H1 (cell line): ENCODE measurements around the gene NANOGP8. TPM values are rescaled to one million over a fixed set of nuclear protein-coding genes. Genes with fewer than 3 reads are reported as not detected.

Experiments
- CTCF ChIA-PET: fragments of 300-600 bp; sonication (Branson Sonifier 250); formaldehyde crosslinking; loops from one replicate; lab custom pipeline; 2021; ENCODE audit not compliant: partially characterized antibody; lab: Charles Lee
- POLR2A ChIA-PET: fragments of 300-600 bp; sonication (Branson Sonifier 250); formaldehyde crosslinking; loops from one replicate; lab custom pipeline; 2021; ENCODE audit warnings: inconsistent platforms; ENCODE audit not compliant: partially characterized antibody; lab: Charles Lee
- DNase-seq, 2 experiments: peaks; one replicate each; pipeline versions ENCODE4 v3.0.0 to v3.0.0-alpha.2; 2010 to 2022; ENCODE audit warnings: low spot score in 2 of 2, low read depth in 1 of 2, mixed read lengths in 1 of 2
- FAIRE-seq: peaks from 2 replicates; lab custom pipeline; 2011; peaks lifted over from hg19 to GRCh38; lab: Jason Lieb, UNC
- H2AFZ ChIP-seq: 2 replicates; pipeline ENCODE4 v1.8.1; 2012; ENCODE audit warnings: low read length, inconsistent platforms
- H2AK5ac ChIP-seq: 2 replicates; pipeline ENCODE4 v1.6.1; 2013; ENCODE audit warnings: low read depth, low read length
- H2BK120ac ChIP-seq: replicated peaks from 2 replicates; pipeline ENCODE3; 2013; ENCODE audit warnings: low read depth, low read length, inconsistent platforms
- H2BK12ac ChIP-seq: 2 replicates; pipeline ENCODE4 v1.6.1; 2013; ENCODE audit warnings: low read depth, low read length
- H2BK15ac ChIP-seq: 2 replicates; pipeline ENCODE4 v1.6.1; 2013; ENCODE audit warnings: low read length
- H2BK20ac ChIP-seq: 2 replicates; pipeline ENCODE4 v1.6.1; 2013; ENCODE audit warnings: low read length
- H2BK5ac ChIP-seq: 2 replicates; pipeline ENCODE4 v1.6.1; 2013; ENCODE audit warnings: low read depth, low read length
- H3K14ac ChIP-seq: 2 replicates; pipeline ENCODE4 v1.6.1; 2013; ENCODE audit warnings: inconsistent platforms; ENCODE audit not compliant: insufficient read length
- H3K18ac ChIP-seq: 2 replicates; pipeline ENCODE4 v1.6.1; 2013; ENCODE audit warnings: low read length; ENCODE audit errors: extremely low read depth
- H3K23ac ChIP-seq: 2 replicates; pipeline ENCODE4 v1.6.1; 2013; ENCODE audit warnings: inconsistent platforms; ENCODE audit not compliant: insufficient read length
- H3K23me2 ChIP-seq: 2 replicates; pipeline ENCODE4 v1.6.1; 2013; ENCODE audit warnings: low read depth, low read length
- H3K27ac ChIP-seq: 2 replicates; pipeline ENCODE4 v1.6.1; 2011; ENCODE audit warnings: low read depth, low read length, inconsistent platforms
- H3K27me3 ChIP-seq, 4 experiments: replicated peaks in 1 of 4; 1 replicate in 1 of 4; 2 replicates in 3 of 4; pipeline versions ENCODE4 v1.6.1 to v1.8.1; 2011 to 2013; ENCODE audit warnings: low read length in 3 of 4, mild to moderate bottlenecking in 3 of 4, inconsistent platforms in 2 of 4, mixed read lengths in 2 of 4, moderate library complexity in 1 of 4; ENCODE audit not compliant: control insufficient read depth in 3 of 4, insufficient read depth in 3 of 4; ENCODE audit errors: extremely low read depth in 1 of 4
- H3K36me3 ChIP-seq, 4 experiments: 2 replicates each; pipeline versions ENCODE4 v1.6.1 to v1.8.1; 2011 to 2013; ENCODE audit warnings: mild to moderate bottlenecking in 4 of 4, low read length in 3 of 4, moderate library complexity in 2 of 4, control low read depth in 1 of 4, inconsistent platforms in 1 of 4; ENCODE audit not compliant: insufficient read depth in 4 of 4, control insufficient read depth in 2 of 4
- H3K4ac ChIP-seq: replicated peaks from 2 replicates; pipeline ENCODE3; 2013; ENCODE audit warnings: low read length, low read depth, mixed read lengths, inconsistent platforms; ENCODE audit not compliant: insufficient read length
- H3K4me1 ChIP-seq, 4 experiments: replicated peaks in 1 of 4; 1 replicate in 1 of 4; 2 replicates in 3 of 4; pipeline versions ENCODE4 v1.6.1 to v1.8.1; 2011 to 2013; ENCODE audit warnings: low read length in 3 of 4, inconsistent platforms in 2 of 4, mixed read lengths in 1 of 4; ENCODE audit not compliant: insufficient read depth in 4 of 4, control insufficient read depth in 3 of 4
- H3K4me2 ChIP-seq, 2 experiments: 2 replicates each; pipeline versions ENCODE4 v1.6.1 to v1.8.1; 2011 to 2013; ENCODE audit warnings: low read depth in 2 of 2, low read length in 2 of 2, control low read depth in 1 of 2, inconsistent platforms in 1 of 2, mild to moderate bottlenecking in 1 of 2; ENCODE audit not compliant: insufficient read depth in 1 of 2
- H3K4me3 ChIP-seq, 4 experiments: fragments of 200-600, 300-600 bp in 1 of 4; sonication (generic), shearing (Covaris generic), sonication (Bioruptor Twin) in 1 of 4; 2 replicates each; pipeline versions ENCODE4 v1.5.1 to v1.8.1; 2011 to 2016; ENCODE audit warnings: low read length in 4 of 4, low read depth in 3 of 4, control low read depth in 2 of 4, inconsistent platforms in 2 of 4, mild to moderate bottlenecking in 2 of 4, mixed read lengths in 1 of 4, moderate library complexity in 1 of 4; ENCODE audit not compliant: insufficient read depth in 2 of 4; ENCODE audit errors: extremely low read depth in 1 of 4
- H3K56ac ChIP-seq: replicated peaks from 2 replicates; pipeline ENCODE3; 2013; ENCODE audit warnings: low read depth, mild to moderate bottlenecking, mixed read lengths, low read length, inconsistent platforms; ENCODE audit not compliant: insufficient read length
- H3K79me1 ChIP-seq: 2 replicates; pipeline ENCODE4 v1.6.1; 2013; ENCODE audit warnings: low read depth, low read length, control low read depth
- H3K79me2 ChIP-seq, 2 experiments: 2 replicates each; pipeline versions ENCODE4 v1.6.1 to v1.8.1; 2012 to 2013; ENCODE audit warnings: low read length in 2 of 2, mild to moderate bottlenecking in 2 of 2, inconsistent platforms in 1 of 2; ENCODE audit not compliant: insufficient read depth in 2 of 2, control insufficient read depth in 1 of 2
- H3K9ac ChIP-seq, 4 experiments: replicated peaks in 1 of 4; 1 replicate in 1 of 4; 2 replicates in 3 of 4; pipeline versions ENCODE4 v1.6.1 to v1.8.1; 2011 to 2013; ENCODE audit warnings: low read depth in 3 of 4, low read length in 3 of 4, control low read depth in 2 of 4, mild to moderate bottlenecking in 2 of 4, moderate library complexity in 2 of 4, inconsistent platforms in 1 of 4; ENCODE audit errors: extremely low read depth in 1 of 4
- H3K9me3 ChIP-seq, 2 experiments: 2 replicates each; pipeline versions ENCODE4 v1.6.1 to v1.8.1; 2012 to 2013; ENCODE audit warnings: mild to moderate bottlenecking in 2 of 2, moderate library complexity in 2 of 2, control low read depth in 1 of 2, inconsistent platforms in 1 of 2, low read depth in 1 of 2, low read length in 1 of 2, mixed read lengths in 1 of 2; ENCODE audit not compliant: insufficient read depth in 2 of 2
- H4K20me1 ChIP-seq, 2 experiments: replicated peaks in 1 of 2; 2 replicates each; pipeline versions ENCODE3 to v1.8.1; 2011 to 2013; ENCODE audit warnings: inconsistent platforms in 2 of 2, low read length in 2 of 2, mild to moderate bottlenecking in 1 of 2; ENCODE audit not compliant: insufficient read depth in 2 of 2, control insufficient read depth in 1 of 2
- H4K5ac ChIP-seq: 2 replicates; pipeline ENCODE4 v1.6.1; 2013; ENCODE audit warnings: low read length, low read depth, mixed read lengths, inconsistent platforms; ENCODE audit not compliant: insufficient read length
- H4K8ac ChIP-seq: 2 replicates; pipeline ENCODE4 v1.8.0; 2013; ENCODE audit warnings: mild to moderate bottlenecking, moderate library complexity, low read length, inconsistent platforms; ENCODE audit not compliant: insufficient read depth; ENCODE audit errors: extremely low read depth
- H4K91ac ChIP-seq: replicated peaks from 2 replicates; pipeline ENCODE3; 2013; ENCODE audit warnings: low read length, mixed read lengths, inconsistent platforms; ENCODE audit not compliant: insufficient read length
- BCL11A ChIP-seq, 2 experiments: IDR thresholded peaks; one replicate each; pipeline ENCODE4 v1.6.1; 2011; ENCODE audit warnings: low read depth in 2 of 2, low read length in 2 of 2, mild to moderate bottlenecking in 2 of 2
- BRCA1 ChIP-seq: IDR thresholded peaks from 2 replicates; pipeline ENCODE4 v1.6.1; 2012; ENCODE audit warnings: low read depth, low read length, improper control_type of control experiment
- CHD1 ChIP-seq: IDR thresholded peaks from 2 replicates; pipeline ENCODE4 v1.6.1; 2012; ENCODE audit warnings: low read depth, low read length, improper control_type of control experiment
- CREB1 ChIP-seq: IDR thresholded peaks from 2 replicates; pipeline ENCODE4 v1.6.1; 2012; ENCODE audit warnings: inconsistent platforms
- NRF1 ChIP-seq: IDR thresholded peaks from 2 replicates; pipeline ENCODE4 v1.6.1; 2011; ENCODE audit warnings: mild to moderate bottlenecking, low read depth, low read length, improper control_type of control experiment
- PHF8 ChIP-seq: fragments of 200-600 bp; sonication (generic); conservative IDR thresholded peaks from 2 replicates; pipeline ENCODE4 v1.7.1; 2012; ENCODE audit warnings: low read depth, mild to moderate bottlenecking, inconsistent platforms, low read length, moderate library complexity
- RFX5 ChIP-seq: IDR thresholded peaks from 2 replicates; pipeline ENCODE4 v1.6.1; 2011; ENCODE audit warnings: low read depth, low read length, improper control_type of control experiment, borderline replicate concordance
- SIN3A ChIP-seq, 2 experiments: IDR thresholded peaks in 1 of 2; conservative IDR thresholded peaks in 1 of 2; 2 replicates each; pipeline ENCODE4 v1.6.1; 2011 to 2012; ENCODE audit warnings: low read length in 2 of 2, improper control_type of control experiment in 1 of 2, low read depth in 1 of 2, mild to moderate bottlenecking in 1 of 2
- SIRT6 ChIP-seq: IDR thresholded peaks from one replicate; pipeline ENCODE4 v1.7.1; 2012; ENCODE audit warnings: low read length, inconsistent platforms
- SP2 ChIP-seq: IDR thresholded peaks from 2 replicates; pipeline ENCODE4 v1.6.1; 2012; ENCODE audit warnings: mild to moderate bottlenecking, low read length, inconsistent platforms
- SP4 ChIP-seq: IDR thresholded peaks from 2 replicates; pipeline ENCODE4 v1.6.1; 2012; ENCODE audit warnings: low read length, inconsistent platforms
- TAF1 ChIP-seq: IDR thresholded peaks from 2 replicates; pipeline ENCODE4 v1.6.1; 2011; ENCODE audit warnings: mild to moderate bottlenecking, low read depth, low read length
- TAF7 ChIP-seq: optimal IDR thresholded peaks from 2 replicates; pipeline ENCODE3; 2011; ENCODE audit warnings: low read depth, mild to moderate bottlenecking, inconsistent platforms, low read length, moderate library complexity, borderline replicate concordance
- WGBS, 2 experiments: shearing (Covaris generic) in 1 of 2; methylation state at CpG; one replicate each; pipeline versions ENCODE4 v1.1.6 to v1.1.7; 2013 to 2015; ENCODE audit warnings: low lambda C conversion rate in 2 of 2, mixed read lengths in 2 of 2, inconsistent platforms in 1 of 2, low coverage in 1 of 2, missing lambda C conversion rate in 1 of 2; ENCODE audit not compliant: insufficient replicate concordance in 2 of 2, insufficient coverage in 1 of 2, insufficient read length in 1 of 2; ENCODE audit errors: extremely low coverage in 1 of 2, missing lambda C conversion rate in 1 of 2; 5-methylcytosine and 5-hydroxymethylcytosine counted together
- polyA plus RNA-seq, 7 experiments: library from polyadenylated mRNA; depleted of rRNA in 3 of 7; stranded (reverse) in 5 of 7; unstranded in 2 of 7; fragments of >200 nt in 5 of 7; fragments of 200-250 nt in 2 of 7; gene quantifications; 1 replicate in 5 of 7; 2 replicates in 1 of 7; 4 replicates in 1 of 7; pipeline versions ENCODE4 v1.2.1 to v1.2.3, GENCODE V29; 2011 to 2013; ENCODE audit warnings: missing spikeins in 2 of 7, mixed read lengths in 2 of 7
- total RNA-seq: library from RNA; stranded (reverse); fragmentation: NEBNext Ultra II Directional; extraction: Animal tissue kit (Norgen Biotek cat#: 25700); gene quantifications from 2 replicates; pipeline ENCODE4 v1.2.1, GENCODE V29; 2021
- TF ChIP-seq, protein P1 (sequence below): IDR thresholded peaks from 2 replicates; pipeline ENCODE4 v1.6.1; 2012; ENCODE audit warnings: low read length, inconsistent platforms

The NANOGP8 gene
- total and polyA plus RNA-seq, 2 of the 8 experiments (the other 6 are each of a cell fraction or from before 2014, with no cell fraction given), result 23.3 to 40.6 TPM

DNA sequence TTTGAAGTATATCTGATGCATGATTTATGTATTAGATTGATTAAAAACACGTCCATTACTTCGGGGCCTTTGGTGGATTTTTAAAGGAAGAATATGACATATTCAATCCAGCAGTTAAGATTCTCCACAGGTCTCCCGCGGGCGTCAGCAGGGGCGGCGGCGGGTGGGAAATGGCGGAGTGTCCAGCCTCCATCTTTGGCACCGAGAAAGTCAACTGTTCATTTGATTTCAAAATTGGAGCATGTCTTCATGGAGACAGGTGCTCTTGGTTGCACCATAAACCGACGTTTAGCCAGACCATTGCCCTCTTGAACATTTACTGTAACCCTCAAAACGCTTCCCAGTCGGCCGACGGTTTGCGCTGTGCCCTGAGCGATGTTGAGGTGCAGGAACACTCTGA lies 7.2 kb upstream of the NANOGP8 start:
- Histone ChIP-seq H2BK12ac (no peak overlapping the region), H3K23ac (no peak overlapping the region), H2AFZ (no peak overlapping the region), H3K4me3 (no peak overlapping the region), H4K91ac (no peak overlapping the region), H3K79me1 (no peaks in the 10 kb centered on the region), H3K23me2 (no peaks in the 10 kb centered on the region), H3K27ac (no peak overlapping the region), H3K79me2 (no peaks in the 10 kb centered on the region), H3K18ac (no peak overlapping the region), H2BK15ac (no peak overlapping the region), H2BK120ac (no peak overlapping the region), H3K9me3 (no peaks in the 10 kb centered on the region; a peak in 1 of 4 replicates), H2BK20ac (no peak overlapping the region), H4K20me1 (no peaks in the 10 kb centered on the region), H3K9ac (no peak overlapping the region), H3K36me3 (no peaks in the 10 kb centered on the region), H3K4me1 (no peaks in the 10 kb centered on the region), H4K5ac (no peak overlapping the region), H3K4me2 (no peak overlapping the region), H4K8ac (no peak overlapping the region), H3K27me3 (no peaks in the 10 kb centered on the region), H2BK5ac (no peak overlapping the region), H2AK5ac (no peak overlapping the region), H3K14ac (no peak overlapping the region), H3K4ac (no peak overlapping the region), H3K56ac (no peak overlapping the region)
- POLR2A ChIA-PET, result interaction anchor here (0.9 kb wide), 1 partner anchor 112 kb away, joined by 4 read pairs; no protein-coding TSS in a partner anchor
- no peak for FAIRE-seq
- no peak for DNase-seq
- CTCF ChIA-PET, result interaction anchor here (0.6 to 0.9 kb wide), 2 partner anchors 116 to 922 kb away, joined by 3 read pairs; no protein-coding TSS in a partner anchor
- WGBS, 2 experiments, result 95% methylated on average over 18 of the region's 18 CpGs; no CpG with 5 or more reads in 1 of the 2 experiments
- TF ChIP-seq TAF7 (no peak), RFX5 (no peak), BCL11A (IDR thresholded peaks at IDR 0.05; ENCODE audit: low read depth in 2 of 2, low read length in 2 of 2) (no peak), PHF8 (no peak), SIN3A (conservative IDR thresholded peaks at IDR 0.05 in 1 of 2, IDR thresholded peaks at IDR 0.05 in 1 of 2; ENCODE audit: low read depth in 1 of 2, low read length in 2 of 2) (no peak), SP2 (no peak), SP4 (no peak), CREB1 (no peak), NRF1 (no peak), CHD1 (no peak), BRCA1 (no peak), TAF1 (no peak), SIRT6 (no peak)
- TF ChIP-seq, protein P1, sequence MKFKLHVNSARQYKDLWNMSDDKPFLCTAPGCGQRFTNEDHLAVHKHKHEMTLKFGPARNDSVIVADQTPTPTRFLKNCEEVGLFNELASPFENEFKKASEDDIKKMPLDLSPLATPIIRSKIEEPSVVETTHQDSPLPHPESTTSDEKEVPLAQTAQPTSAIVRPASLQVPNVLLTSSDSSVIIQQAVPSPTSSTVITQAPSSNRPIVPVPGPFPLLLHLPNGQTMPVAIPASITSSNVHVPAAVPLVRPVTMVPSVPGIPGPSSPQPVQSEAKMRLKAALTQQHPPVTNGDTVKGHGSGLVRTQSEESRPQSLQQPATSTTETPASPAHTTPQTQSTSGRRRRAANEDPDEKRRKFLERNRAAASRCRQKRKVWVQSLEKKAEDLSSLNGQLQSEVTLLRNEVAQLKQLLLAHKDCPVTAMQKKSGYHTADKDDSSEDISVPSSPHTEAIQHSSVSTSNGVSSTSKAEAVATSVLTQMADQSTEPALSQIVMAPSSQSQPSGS, result no peak
